ELF-1 (cell line): Measurements from ENCODE around the gene THADA.
"Not testable (repeated sequence)": the region's sequence is repeated elsewhere in the genome, so short reads cannot be mapped to it uniquely, and the experiment has no call there.

Experiments
- DNase-seq: peaks from one replicate; pipeline ENCODE4 v3.0.0-alpha.2; 2016; ENCODE audit warnings: low read depth, low spot score

Gene THADA

GRCh38 chr2:43462866-43463641, 132.8 kb downstream of the THADA start:
- DNase-seq, result no peak

GRCh38 chr2:43461453-43462073, 134.3 kb downstream of the THADA start:
- no peak for DNase-seq

GRCh38 chr2:43460611-43461365, 135.1 kb downstream of the THADA start:
- peak; percentile 30 for DNase-seq

GRCh38 chr2:43460174-43460546, 135.7 kb downstream of the THADA start:
- no peak for DNase-seq

GRCh38 chr2:43459446-43460173, 136.2 kb downstream of the THADA start:
- DNase-seq, result no peak

GRCh38 chr2:43458014-43458628, 137.7 kb downstream of the THADA start:
- no peak for DNase-seq

- no peak for DNase-seq
These were observed 139.9 kb downstream of the THADA start for GRCh38 chr2:43455731-43456642.

- no peak for DNase-seq
These were observed 140.5 kb downstream of the THADA start for GRCh38 chr2:43455296-43455695.

- no peak for DNase-seq
These were observed 141.0 kb downstream of the THADA start for GRCh38 chr2:43454791-43455190.

GRCh38 chr2:43453179-43454170, 142.4 kb downstream of the THADA start:
- DNase-seq, result no peak

- no peak for DNase-seq
These were observed 143.5 kb downstream of the THADA start for GRCh38 chr2:43452318-43452731.

- DNase-seq, result no peak
These were observed 145.2 kb downstream of the THADA start for GRCh38 chr2:43450617-43451016.

- DNase-seq, result peak; percentile 63
These were observed 147.1 kb downstream of the THADA start for GRCh38 chr2:43448822-43449110.

GRCh38 chr2:43448011-43448821, 147.6 kb downstream of the THADA start:
- peak; percentile 64 for DNase-seq

GRCh38 chr2:43446755-43447154, 149.1 kb downstream of the THADA start:
- DNase-seq, result not testable (repeated sequence)

GRCh38 chr2:43445781-43446180, 150.1 kb downstream of the THADA start:
- DNase-seq, result no peak

GRCh38 chr2:43444989-43445645, 150.7 kb downstream of the THADA start:
- DNase-seq, result peak; percentile 25

GRCh38 chr2:43443282-43443681, 152.6 kb downstream of the THADA start:
- DNase-seq, result peak; percentile 18
